Activated CD8-positive, alpha-beta memory T cell treated with anti-CD3 and anti-CD28 coated beads for 1 hour (primary cell): ENCODE measurements around the gene CALU.

Experiments
- DNase-seq, 2 donors: peaks; one replicate each; pipeline ENCODE4 v3.0.0-alpha.2; 2020; ENCODE audit warnings: low read depth in 1 of 2; ENCODE audit errors: extremely low read depth in 1 of 2

CALU gene

DNA sequence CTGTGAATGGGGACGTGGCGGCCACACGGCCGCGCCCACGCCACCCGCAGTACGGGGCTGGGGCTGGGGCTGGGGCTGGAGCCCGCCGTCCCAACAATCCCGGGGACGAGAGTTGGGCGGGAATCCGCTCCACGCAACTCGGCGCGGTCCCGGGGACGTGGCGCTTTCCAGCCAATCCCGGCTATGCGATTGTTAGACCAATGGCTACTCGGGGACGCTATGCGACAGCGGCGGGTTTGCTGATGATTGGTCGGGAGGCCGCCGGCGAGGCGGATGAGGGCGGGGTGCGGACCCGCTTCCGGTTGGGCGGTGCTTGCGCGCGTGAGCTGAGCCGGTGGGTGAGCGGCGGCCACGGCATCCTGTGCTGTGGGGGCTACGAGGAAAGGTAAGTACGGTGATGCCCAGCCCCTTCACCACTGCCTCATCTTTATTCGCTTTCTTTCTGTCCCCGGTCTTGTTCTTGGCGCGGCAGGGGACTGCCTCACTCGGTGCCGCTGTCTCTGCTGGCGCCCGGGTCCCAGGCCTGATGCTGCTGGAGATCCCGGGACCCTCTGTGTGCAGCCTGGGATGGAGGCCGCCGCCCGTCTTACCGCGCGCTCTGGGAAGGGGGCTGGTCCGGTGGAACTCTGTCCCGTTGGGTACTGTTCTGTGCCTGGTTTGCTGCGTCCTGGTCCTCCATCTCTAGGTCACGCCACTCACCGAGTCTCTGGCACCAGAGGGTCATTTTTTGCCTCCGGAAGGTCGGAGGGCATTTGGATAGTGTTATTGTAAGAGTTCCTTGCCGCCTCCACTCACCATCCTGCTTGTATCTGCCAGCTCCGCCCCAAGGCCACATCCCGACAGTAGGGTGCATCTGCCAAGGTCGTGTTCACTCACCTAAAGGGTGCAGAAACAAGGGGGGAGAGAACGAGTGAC, at the start of gene CALU:
Gene CALU, plus strand, starts transcription at position 312 of the 915 bp plus-strand sequence. CDS start 9,225 bp downstream, outside the sequence.
- peak; percentile 70 to 90 for DNase-seq

DNA sequence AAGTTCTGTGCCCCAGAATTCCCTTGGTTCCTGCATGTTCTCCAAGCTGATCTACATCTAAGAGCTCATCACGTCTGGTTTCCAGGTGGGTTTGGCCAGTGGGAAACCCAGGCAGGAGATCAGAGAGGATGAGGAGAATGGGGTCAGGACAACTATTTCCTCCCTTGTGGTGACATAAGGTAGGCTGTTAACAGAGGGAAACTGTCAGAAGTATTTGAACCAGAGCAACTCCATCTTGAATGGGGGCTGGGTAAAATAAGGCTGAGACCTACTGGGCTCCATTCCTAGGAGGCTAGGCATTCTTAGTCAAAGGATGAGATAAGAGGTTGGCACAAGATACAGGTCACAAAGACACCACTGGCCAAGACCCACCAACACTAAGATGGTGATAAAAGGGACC, 47.9 kb upstream of the CALU start:
- DNase-seq: no peak

DNA sequence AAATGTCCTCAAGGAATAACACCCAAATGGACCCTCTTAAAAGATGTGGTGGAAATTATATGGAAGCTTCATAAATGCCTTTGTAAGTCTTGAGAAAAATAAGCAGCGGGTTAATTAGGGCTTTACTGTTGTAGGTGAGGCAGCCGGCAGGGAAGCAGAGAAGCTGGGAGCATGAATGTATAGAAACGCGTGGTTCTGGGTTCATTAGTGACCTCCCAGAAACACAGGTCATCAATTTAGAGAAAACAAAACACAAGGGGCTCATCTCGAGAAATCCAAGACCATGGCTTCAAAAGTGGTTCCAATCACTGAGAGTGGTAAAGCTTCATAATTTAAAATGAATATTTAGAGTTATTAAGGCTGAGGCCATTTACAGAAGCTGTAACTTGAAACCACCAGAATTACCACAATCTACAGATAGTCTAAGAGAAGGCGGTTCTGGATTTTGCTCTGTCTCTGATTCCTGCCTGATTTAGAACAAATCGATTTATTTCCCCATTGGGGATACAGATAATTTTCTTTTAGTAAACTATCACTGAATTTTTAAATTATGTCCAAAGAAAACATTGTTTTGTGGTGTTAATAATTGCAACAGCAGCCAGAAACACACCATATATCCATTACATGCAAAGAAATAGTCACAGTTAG, 46.4 kb upstream of the CALU start:
- no peak for DNase-seq

DNA sequence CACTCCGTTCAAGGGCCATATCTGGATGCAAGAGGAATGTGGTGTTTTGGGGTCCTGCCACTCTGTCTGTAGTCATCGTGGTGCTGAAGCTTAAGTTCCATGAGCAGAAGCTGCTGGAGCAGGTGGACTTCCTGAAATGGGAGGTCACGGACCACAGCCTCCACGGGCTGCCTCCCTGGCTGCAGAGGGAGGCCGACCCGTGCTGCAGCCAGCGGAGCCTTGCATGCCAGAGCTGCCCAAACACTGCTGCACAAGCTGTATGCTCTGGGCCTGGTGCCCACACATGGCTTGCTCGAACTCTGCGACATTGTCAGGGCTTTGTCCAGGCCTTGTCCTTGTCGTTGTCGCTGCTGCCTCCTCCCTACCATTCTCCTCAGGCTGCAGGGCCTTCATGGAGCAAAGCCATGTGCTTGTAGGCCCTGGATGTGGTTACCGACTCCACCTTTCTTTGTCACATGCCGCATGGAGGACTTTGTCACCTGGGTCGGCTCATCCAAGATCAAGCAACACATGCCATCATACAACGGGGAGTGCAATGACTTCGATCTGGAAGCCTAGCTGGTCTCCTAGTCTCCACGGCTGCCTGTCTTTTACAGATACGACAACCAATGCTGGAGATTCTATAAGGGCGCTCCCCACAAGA, 45.7 kb upstream of the CALU start:
- DNase-seq: no peak

DNA sequence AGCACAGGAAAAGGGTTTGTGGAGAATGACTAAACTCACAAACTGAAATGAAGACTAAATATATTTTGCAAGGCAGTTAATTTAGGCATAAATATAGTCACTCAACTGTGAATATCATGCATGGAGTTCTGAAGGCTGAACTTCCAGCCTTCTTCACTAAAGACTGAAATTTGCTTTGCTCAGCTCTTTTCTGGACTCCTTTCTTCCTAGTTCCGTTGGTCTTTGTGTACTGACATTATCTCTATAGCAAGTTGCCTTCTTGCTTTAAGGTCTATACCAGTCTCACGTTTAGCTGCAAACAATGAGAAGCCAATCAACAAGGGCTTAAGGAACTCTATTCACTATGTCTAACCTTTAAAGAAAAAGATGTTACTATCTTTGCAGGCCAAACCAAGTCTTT, 44.4 kb upstream of the CALU start:
- no peak for DNase-seq

DNA sequence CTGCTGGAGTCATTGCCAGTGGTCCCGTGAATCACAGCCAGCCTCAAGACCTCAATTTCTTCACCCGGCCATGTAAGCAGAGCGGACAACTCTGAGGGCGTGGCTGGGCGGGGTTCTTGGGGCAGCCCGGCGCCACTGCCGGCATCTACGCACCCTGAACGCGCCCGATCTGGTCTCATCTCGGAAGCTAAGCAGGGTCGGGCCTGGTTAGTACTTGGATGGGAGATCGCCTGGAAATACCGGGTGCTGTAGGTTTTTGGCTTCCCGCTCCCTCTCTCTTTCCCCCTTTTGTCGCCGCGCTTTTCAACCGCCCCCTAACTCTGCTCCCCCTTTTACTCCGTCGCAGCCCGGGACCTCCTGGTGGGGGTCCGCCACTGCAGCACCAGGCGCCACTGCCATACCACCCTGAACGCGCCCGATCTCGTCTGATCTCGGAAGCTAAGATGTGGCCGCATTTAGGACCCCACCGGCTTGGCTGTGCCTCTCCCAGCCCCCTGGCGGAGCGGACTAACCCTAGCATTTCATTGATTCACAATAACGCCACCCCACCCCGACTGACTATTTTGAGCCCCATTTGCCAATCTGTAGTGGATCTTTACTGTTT, 41.8 kb upstream of the CALU start:
- peak; percentile 4 to 5 for DNase-seq

DNA sequence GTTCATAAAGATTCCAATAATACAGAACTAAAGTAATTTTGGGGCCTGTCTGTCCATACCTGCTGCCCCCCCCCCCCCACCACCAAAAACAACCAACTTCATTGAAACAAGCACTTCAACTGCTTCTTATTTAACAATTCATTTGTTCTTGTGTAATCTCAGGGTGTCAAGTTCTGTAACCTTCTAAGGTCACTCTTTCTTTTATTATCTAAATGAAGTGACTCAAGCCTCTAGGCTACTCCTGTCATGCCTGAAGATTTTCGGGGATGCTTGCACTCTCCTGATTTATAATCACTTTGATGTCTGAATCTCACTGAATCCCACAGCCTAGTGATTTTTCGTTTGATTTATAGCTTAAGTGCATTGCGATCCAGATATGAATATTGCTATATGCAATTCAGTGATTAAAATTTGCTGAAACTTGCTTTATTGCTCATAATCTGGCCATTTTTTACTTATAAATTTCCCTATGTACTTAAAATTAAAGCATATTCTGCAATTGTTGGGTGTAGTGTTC, 39.9 kb upstream of the CALU start:
- no peak for DNase-seq

DNA sequence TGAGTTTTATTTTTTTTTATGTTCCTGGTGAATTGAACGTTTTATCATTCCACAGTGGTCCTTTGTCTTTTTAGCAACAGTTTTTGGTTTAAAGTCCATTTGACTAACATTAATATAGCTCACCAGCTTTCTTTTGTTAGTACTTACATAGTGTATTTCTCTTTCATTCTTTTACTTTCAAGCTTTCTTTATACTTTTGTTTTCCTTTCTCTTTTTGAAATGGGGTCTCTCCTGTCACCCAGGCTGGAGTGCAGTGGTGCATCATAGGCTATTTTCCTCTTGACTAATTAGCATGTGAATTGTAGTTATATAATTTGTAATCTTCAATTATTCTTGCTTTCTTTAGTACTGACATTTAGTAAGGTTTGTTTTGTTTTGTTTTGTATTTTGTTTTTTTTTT, 39.3 kb upstream of the CALU start:
- no peak for DNase-seq

DNA sequence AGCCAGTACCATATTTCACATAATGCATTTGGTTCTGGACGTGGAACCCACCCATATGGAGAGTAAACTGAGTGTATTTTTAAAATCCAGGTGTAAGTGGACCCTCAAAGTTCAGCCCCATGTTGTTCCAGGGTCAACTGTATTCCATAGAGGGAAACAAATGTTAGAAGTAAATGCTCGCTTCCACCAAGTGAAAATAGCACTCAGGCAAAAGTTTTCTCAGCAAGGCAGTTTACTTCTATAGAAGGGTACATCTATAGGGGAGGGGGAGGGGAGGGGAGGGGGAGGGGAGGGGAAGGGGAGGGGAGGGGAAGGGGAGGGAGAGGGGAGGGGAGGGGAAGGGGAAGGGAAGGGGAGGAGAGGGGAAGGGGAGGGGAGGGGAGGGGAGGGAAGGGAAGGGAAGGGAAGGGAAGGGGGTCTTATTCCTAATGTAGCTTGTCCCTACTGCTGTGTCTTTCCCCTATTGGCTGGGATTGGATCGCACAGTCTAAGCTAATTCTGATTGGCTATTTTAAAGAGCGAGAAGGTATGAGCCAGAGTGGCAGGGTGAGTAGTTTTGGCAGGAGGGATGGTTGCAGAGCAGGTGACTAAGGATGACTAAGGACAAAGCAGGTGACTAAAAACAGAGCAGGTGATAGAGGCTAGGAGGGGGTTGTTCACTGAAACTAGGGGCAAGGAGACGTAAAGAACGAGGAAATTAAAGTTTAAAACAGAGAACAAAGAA, 37.9 kb upstream of the CALU start:
- DNase-seq: no peak

DNA sequence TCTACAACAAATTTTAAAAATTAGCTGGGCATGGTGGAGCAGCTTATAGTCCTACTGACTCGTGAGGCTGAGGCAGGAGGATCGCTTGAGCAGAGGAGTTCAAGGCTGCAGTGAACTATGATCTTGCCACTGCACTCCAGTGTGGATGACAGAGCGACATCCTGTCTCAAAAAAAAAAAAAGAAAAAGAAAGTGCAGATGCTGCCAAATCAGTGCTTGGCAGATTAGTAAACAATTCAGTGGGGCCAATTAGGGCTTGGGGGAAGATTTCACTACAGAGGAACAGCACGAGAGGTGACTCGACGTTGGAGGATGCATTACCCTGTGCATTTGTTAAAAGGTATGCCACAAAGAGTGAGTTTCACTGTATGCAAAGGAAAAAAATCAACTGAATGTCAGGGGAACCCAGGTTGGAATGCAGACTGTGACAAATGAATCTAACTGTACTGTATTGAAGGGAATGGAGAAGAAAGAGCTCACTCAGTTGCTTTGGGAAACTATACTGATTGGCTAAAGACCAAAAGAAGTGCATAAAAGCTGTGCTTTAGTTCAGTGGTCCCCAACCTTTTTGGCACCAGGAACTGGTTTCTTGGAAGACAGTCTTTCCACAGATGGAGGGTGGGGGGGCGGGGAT, 35.4 kb upstream of the CALU start:
- DNase-seq: no peak

DNA sequence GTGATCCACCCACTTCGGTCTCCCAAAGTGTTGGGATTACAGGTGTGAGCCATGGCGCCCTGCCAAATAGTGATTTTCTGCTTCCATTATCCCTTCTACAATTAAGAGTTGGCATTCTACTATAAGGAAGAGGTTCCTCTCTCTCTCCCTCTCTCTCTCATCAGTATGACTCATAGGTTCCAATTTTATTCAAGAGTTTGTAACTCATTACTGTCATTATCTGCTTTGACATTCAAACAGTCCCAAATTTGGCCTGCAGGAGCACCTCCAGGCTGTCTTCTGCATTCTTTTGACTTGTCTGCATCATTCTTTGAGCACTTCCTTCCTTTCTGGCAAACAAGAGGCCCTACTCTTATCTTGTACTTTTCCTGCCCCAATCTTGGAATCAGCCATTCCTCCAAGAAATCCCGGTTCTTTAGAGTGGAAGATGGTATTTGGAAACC, 33.2 kb upstream of the CALU start:
- DNase-seq: no peak

DNA sequence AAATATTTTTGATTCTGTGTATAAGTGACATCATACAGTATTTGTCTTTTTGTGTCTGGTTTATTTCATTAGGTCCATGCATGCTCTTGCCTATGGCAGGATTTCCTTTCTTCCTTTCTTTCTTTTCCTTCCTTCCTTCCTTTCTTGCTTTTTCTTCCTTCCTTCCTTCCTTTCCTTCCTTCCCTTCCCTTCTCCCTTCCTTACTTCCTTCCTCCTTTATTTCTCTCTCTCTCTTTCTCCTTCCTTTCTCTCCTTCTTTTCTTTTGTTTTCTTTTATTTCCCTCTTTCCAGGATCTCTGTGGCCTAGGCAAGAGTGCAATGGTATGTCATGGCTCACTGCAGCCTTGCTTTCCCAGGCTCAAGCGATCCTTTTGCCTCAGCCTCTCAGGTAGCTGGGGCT, 31.4 kb upstream of the CALU start:
- DNase-seq: no peak

DNA sequence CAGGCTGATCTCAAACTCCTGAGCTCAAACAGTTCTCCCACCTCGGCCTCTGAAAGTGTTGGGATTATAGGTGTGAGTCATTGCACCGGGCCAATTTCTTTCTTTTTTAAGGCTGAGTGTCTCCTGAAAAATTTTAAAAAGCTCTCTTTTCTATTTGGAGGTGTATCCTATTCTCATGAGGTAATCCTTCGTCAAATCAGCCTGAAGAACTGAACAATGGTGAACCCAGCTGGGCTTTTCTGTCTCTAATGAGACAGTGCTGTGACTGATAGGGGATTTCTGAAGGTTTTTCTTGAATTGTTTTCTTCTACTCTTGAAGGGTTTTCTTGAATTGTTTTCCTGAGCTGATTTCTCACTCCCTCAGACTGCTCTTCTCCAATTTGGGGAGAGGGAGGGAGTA, 30.9 kb upstream of the CALU start:
- DNase-seq: no peak

DNA sequence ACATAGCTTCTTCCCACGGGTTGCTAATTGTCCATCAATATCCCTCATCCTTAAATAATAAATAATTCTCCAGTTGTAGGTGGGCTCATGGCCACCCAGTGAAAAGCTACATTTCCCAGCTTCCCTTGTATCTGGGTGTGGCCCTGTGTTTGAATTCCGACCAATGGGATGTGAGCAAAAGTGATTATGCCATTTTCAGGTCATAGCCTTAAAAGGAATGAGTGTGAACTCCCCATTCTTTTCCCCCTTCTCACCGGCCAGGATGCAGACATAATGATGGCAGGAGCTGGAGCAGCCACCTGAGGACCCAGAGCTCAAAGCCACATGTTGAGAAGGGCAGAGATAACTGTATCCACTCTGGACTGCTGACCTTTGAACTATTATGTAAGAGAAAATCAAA, 30.3 kb upstream of the CALU start:
- no peak for DNase-seq

DNA sequence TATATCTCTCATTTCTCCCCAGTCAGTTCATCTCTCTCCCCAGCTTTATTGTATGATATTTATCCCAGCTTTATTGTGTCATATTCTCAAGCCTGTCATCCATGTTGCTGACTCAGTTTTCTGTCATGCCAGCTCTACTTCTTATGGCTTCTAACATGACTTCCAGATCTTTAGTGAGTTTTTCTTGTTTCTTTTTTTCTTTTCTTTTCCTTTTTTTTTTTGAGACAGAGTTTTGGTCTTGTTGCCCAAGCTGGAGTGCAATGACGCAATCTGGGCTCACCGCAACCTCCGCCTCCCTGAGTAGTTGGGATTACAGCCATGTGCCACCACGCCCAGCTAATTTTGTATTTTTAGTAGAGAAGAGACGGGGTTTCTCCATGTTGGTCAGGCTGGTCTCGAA, 28.7 kb upstream of the CALU start:
- no peak for DNase-seq

DNA sequence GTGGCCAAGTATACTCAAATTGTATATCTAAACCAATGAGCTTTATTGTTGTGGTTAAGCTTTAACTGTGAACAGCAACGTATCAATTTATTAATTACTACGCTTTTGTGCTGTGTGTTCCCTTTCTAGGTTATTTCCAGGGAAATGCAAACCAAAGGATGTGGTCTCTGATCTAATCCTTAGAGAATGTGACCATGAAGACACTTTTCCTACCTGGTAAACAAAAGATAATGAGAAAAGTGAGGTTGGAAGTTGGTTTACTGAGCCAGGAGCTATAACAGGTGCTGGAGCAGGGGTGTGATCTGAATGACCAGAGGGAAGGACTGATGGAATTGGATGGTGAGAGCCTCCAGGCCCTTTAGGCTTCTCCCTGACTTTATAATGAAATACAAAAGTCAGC, 25.4 kb upstream of the CALU start:
- DNase-seq: no peak

DNA sequence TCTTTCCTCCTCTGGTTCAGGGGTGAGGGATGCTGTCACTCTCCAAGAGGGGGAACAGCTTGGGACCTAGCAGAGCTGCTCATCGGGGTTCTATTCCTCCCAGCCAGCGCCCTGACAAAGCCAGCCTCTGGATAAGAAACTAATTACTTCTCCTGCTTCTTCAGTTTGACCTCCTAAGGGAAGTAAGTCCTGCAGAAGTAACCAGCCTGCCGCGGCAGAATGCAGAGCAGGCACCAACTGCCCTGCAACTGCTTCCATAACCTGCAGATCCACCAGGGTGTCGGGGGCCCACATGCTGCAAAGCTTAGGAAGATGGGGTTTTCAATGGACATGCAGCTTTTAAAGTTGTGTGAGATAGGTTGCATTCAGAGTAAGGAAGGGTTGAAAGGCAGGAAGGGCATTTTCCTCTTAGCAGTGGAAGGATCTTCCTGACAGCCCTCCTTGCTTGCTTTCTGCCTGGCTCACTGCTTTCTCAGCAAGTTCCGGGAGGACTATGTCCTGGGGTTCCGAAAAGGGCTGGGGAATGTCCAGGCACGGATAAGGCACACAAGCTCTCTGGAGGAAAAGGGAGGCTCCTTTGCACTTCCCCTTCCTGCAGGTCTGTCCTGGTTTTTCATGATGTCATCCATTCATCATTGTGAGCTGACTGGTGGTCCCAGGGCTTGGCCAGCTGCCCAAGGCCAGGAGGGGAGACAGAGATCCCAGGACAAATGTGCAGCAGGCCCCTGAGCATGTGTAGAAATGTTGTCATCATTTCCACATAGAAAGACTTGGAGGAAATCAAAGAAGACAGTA, 24.3 kb upstream of the CALU start:
- DNase-seq: no peak

DNA sequence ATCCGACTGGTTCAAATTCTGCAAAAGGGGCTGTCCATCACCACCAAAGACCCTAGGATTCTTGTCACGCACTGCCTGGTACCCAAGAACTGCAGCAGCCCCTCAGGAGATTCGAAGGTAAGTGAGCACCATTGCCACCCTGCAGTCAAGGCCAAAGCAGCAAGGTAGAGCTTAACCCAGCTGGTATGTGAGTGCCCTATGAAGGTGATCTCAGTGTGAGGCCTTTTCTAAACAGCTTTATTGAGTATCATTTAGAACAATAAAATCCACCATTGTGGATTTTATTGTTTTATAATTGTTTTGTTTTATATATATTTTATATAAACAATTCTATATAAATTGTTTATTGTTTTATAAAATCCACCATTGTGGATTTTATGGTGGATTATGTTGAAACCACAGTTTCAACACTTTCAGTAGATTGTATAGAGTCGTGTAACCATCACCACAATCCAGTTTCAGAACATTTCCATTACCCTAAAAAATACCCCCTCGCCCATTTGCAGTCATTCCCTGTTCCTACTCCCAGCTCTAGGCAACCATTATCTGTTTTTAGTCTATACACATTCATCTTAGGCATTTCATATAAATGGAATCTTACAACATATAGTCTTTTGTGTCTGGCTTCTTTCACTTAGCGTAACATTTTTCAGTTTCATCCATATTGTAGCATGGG, 20.1 kb upstream of the CALU start:
- DNase-seq: no peak

DNA sequence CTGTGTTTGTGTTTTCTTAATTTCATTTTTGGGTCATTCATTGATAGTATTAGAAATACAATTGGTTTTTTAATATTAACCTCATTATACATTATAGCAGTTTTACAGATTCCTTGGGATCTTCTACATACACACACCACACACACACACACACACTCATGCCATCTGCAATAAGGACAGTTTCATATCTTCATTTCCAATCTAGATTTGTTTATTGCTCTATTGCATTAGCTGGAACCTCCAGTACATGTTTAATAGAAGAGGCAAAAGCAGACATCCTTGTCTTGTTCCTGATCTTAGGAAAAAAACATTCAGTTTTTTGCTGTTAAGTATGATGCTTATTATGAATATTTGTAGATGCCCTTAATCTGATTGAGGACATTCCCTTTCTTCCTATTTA, 17.8 kb upstream of the CALU start:
- DNase-seq: no peak
